ENCODE measurements around the gene PFKFB1. TPM values are rescaled to one million over a fixed set of nuclear protein-coding genes. Genes with fewer than 3 reads are reported as not detected.
A peak's percentile ranks its signal among the peaks of the same experiment; 100 is the strongest.

Gene PFKFB1
- total RNA-seq, 1 experiment from 2014 or later: 0.36 TPM

GRCh38 chrX:55004231-55004630 is 10.2 kb upstream of the PFKFB1 start:
- ATAC-seq: no peak
- H3K9me3 ChIP-seq (ENCODE audit: control insufficient read depth, insufficient read depth, low read depth, low read length): no peaks in the 10 kb centered on the region
- DNase-seq (ENCODE audit: low read depth, low spot score): no peak
- H3K27ac ChIP-seq (ENCODE audit: low read length): no peak overlapping the region
- H3K36me3 ChIP-seq (ENCODE audit: control insufficient read depth, insufficient read depth, low read length): no peaks in the 10 kb centered on the region; the same call in none of the 2 replicates
- TF ChIP-seq SIN3A (IDR thresholded peaks at IDR 0.05; ENCODE audit: borderline replicate concordance, insufficient read depth, low read depth, low read length): no peak
- TF ChIP-seq REST (IDR thresholded peaks at IDR 0.05; ENCODE audit: insufficient read depth in 1 of 2, low read depth in 2 of 2, low read length in 1 of 2): no peak
- no peak for TF ChIP-seq POLR2AphosphoS5 (IDR thresholded peaks at IDR 0.05; ENCODE audit: low read depth, low read length)
- TF ChIP-seq TCF7L2 (IDR thresholded peaks at IDR 0.05; ENCODE audit: low read depth, low read length): no peak
- TF ChIP-seq CTCF (IDR thresholded peaks at IDR 0.05): no peak
- in situ Hi-C loops (cut with HindIII; ENCODE audit: low pct_unique_long_range_greater_than_20kb, low sequenced_read_pairs) (no loop called here), intact Hi-C loops (cut with micrococcal nuclease; ENCODE audit: unreplicated experiment) (no loop called here)
- CTCF ChIA-PET: no interaction called here
- POLR2A ChIA-PET: no interaction called here
- peaks cover 5% of the 10 kb centered on the region; the same call in 1 of the 2 replicates for H3K4me1 ChIP-seq (ENCODE audit: control insufficient read depth, insufficient read depth, low read length)
- no peaks in the 10 kb centered on the region for H3K27me3 ChIP-seq (ENCODE audit: control insufficient read depth, insufficient read depth, low read length)
- no peak overlapping the region for H3K4me3 ChIP-seq (ENCODE audit: low read depth in 2 of 2, low read length in 2 of 2)
- BruUV-seq (replicated peaks): no TSS peak

- intact Hi-C loops (cut with micrococcal nuclease; ENCODE audit: unreplicated experiment) (no loop called here), in situ Hi-C loops (cut with HindIII; ENCODE audit: low pct_unique_long_range_greater_than_20kb, low sequenced_read_pairs) (no loop called here)
- BruUV-seq (replicated peaks): TSS peak; percentile 92
- ChIA-PET CTCF (interaction anchor here (0.6 to 1.6 kb wide), 3 partner anchors 10 to 189 kb away, joined by 3 to 5 read pairs (median 3); no protein-coding TSS in a partner anchor), POLR2A (interaction anchor here (0.7 kb wide), 1 partner anchor 9 kb away, joined by 3 read pairs; no protein-coding TSS in a partner anchor)
- H3K9me3 ChIP-seq (ENCODE audit: control insufficient read depth, insufficient read depth, low read depth, low read length): no peaks in the 10 kb centered on the region
- no peak for TF ChIP-seq REST (IDR thresholded peaks at IDR 0.05; ENCODE audit: insufficient read depth in 1 of 2, low read depth in 2 of 2, low read length in 1 of 2)
- no peak for TF ChIP-seq CTCF (IDR thresholded peaks at IDR 0.05)
- peak; percentile 41; the same call in 1 of the 2 replicates for TF ChIP-seq SIN3A (IDR thresholded peaks at IDR 0.05; ENCODE audit: borderline replicate concordance, insufficient read depth, low read depth, low read length)
- 0 out of 2 replicates have a peak, but pooled peaks have one; percentile 34 for TF ChIP-seq TCF7L2 (IDR thresholded peaks at IDR 0.05; ENCODE audit: low read depth, low read length)
- peak; percentile 92 for TF ChIP-seq POLR2AphosphoS5 (IDR thresholded peaks at IDR 0.05; ENCODE audit: low read depth, low read length)
- H3K4me3 ChIP-seq (ENCODE audit: low read depth in 2 of 2, low read length in 2 of 2): peak within 1 kb of the TSS; percentile 68 to 94
- peak; percentile 99 for ATAC-seq
- peak; percentile 64 for DNase-seq (ENCODE audit: low read depth, low spot score)
- peak within 1 kb of the TSS; percentile 88 for H3K27ac ChIP-seq (ENCODE audit: low read length)
- H3K27me3 ChIP-seq (ENCODE audit: control insufficient read depth, insufficient read depth, low read length): no peaks in the 10 kb centered on the region
- H3K36me3 ChIP-seq (ENCODE audit: control insufficient read depth, insufficient read depth, low read length): no peaks in the 10 kb centered on the region; the same call in none of the 2 replicates
- H3K4me1 ChIP-seq (ENCODE audit: control insufficient read depth, insufficient read depth, low read length): peaks cover 5% of the 10 kb centered on the region; the same call in 1 of the 2 replicates
These were observed 6.0 kb upstream of the PFKFB1 start, which contains the start of gene APEX2 for GRCh38 chrX:54999717-55000598. TSS of gene APEX2 (plus strand) at chrX:55000363. CDS start at chrX:55000423, 60 bp downstream.

Measured in Panc1 (cell line).